Fibroblast of villous mesenchyme (primary cell): ENCODE results near the gene C8A. TPM values are rescaled to one million over a fixed set of nuclear protein-coding genes. Genes with fewer than 3 reads are reported as not detected.

ENCODE experiments used
- DNase-seq: peaks from one replicate; pipeline ENCODE4 v3.0.0-alpha.2; 2010; ENCODE audit warnings: low read depth
- H3K4me3 ChIP-seq: 2 replicates; pipeline ENCODE4 v1.5.1; 2011; ENCODE audit warnings: low read depth, mild to moderate bottlenecking, low read length
- total RNA-seq: library from RNA; depleted of rRNA; stranded (reverse); fragments of >200 nt; gene quantifications from 2 replicates; pipeline ENCODE4 v1.2.3, GENCODE V29; 2012
- TF ChIP-seq, protein P1 (sequence below): IDR thresholded peaks from 2 replicates; pipeline ENCODE4 v1.5.1; 2012; ENCODE audit warnings: low read depth, mild to moderate bottlenecking, low read length; ENCODE audit not compliant: insufficient read depth

C8A gene
- total RNA-seq, 1 donor, result not detected

DNA sequence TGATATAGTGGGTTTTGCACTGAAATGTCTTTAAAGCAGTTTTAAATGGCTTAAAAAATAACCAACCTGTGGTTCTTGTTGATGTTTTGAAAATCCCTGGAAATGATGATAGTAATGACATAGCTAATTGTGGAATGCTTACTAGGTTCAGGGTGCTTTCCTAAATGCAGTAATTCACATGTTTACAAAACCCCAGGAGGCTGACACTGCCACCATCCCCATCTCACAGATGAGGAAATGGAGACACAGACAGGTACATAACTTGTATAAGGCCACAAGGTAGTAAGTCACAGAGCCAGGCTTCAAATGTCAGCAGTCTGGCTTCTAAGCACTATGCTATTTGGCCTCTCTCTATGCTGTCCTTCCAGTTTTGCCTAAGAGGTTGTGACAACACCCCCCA is 70.6 kb downstream of the C8A start:
- no peak for DNase-seq
- TF ChIP-seq, protein P1, sequence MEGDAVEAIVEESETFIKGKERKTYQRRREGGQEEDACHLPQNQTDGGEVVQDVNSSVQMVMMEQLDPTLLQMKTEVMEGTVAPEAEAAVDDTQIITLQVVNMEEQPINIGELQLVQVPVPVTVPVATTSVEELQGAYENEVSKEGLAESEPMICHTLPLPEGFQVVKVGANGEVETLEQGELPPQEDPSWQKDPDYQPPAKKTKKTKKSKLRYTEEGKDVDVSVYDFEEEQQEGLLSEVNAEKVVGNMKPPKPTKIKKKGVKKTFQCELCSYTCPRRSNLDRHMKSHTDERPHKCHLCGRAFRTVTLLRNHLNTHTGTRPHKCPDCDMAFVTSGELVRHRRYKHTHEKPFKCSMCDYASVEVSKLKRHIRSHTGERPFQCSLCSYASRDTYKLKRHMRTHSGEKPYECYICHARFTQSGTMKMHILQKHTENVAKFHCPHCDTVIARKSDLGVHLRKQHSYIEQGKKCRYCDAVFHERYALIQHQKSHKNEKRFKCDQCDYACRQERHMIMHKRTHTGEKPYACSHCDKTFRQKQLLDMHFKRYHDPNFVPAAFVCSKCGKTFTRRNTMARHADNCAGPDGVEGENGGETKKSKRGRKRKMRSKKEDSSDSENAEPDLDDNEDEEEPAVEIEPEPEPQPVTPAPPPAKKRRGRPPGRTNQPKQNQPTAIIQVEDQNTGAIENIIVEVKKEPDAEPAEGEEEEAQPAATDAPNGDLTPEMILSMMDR, result no peak
- no peak overlapping the region for H3K4me3 ChIP-seq

DNA sequence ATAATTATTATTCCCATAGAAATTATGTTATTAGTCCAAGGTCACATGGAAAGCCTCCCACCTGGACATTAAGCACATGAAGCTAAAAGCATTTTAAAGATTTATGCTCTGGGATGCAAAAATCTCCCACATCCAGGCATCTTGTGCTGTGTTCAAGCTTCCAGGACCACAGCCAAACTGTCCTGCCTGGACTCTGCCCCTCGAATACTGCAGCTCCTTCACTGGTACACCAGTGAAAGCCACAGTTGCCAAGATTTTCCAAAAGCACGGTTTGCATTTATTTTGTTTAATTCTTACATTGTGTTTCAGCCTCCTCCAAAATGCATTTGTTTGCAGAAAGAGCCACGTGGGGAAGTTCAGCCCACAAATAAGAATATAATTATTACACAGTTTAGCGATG is 72.6 kb downstream of the C8A start:
- no peak overlapping the region for H3K4me3 ChIP-seq
- TF ChIP-seq, protein P1, result no peak
- no peak for DNase-seq

GRCh38 chr1:56927986-56928385 is 73.4 kb downstream of the C8A start:
- no peak overlapping the region for H3K4me3 ChIP-seq
- TF ChIP-seq, protein P1, result no peak
- no peak for DNase-seq

DNA sequence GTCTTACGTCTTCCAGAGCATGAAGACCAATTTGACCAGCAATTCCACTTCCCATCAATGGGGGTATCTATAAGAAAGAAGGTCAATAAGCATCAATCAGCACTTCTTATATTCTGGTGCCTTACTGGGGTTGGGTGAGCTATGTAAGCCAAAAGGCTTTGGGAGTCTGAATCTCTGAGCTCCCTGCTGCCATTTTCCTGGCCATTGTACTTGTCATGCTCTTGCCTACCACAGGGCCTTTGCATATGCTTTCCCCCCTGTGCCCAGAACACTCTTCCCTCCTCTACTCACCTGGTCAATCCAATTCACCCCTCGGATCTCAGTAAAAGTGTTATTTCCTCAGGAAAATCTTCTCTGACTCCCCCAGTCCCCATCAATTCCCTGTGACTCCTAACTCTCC is 74.9 kb downstream of the C8A start:
- no peak overlapping the region for H3K4me3 ChIP-seq
- TF ChIP-seq, protein P1, result no peak
- DNase-seq, result no peak

- TF ChIP-seq, protein P1, result no peak
- H3K4me3 ChIP-seq, result no peak overlapping the region
- DNase-seq, result no peak
Measured at GRCh38 chr1:56931211-56931610, 76.6 kb downstream of the C8A start.

DNA sequence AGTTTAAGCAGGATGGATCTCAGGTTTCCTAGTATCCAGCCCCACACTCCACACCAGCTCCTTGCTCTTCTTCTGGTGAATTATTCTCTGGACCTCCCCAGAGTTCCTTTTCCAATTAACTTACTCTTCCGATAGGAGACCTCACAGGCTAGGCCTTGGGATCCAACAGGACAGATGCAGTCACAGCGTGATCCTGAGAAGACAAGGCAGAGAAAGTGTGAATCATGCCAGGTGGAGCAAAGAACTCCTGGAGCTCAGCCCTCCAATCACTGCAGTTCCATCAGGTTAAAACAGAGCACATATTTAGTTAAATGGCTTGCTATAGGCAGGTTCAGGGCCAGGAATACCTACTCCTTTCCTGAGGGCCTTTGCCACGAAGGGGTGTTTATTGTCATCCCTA is 77.1 kb downstream of the C8A start:
- no peak overlapping the region for H3K4me3 ChIP-seq
- DNase-seq, result no peak
- TF ChIP-seq, protein P1, result no peak

DNA sequence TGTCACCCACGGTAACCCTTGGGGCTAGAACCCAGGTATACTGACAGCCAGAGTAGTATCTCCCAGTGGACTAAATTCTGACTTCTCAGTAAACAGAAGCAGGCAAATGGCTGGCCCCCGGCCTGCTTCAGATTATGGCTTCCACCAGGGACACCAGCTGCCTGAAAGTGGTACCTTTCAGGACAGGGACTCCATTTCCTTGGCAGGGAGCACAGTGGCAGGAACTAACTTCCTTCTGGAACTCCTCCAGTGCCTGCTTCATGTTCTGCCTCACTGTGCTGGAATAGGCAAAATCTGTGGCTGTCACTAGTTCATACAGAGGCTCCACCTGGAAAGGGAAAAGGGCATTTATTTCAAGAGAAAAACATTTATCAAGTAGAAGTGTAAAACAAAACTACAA is 78.6 kb downstream of the C8A start:
- TF ChIP-seq, protein P1, result no peak
- no peak overlapping the region for H3K4me3 ChIP-seq
- DNase-seq, result no peak
